Neutrophil (primary cell): Measurements from ENCODE around the gene EIF2S3.

Source experiments
- H3K27ac ChIP-seq: fragments of 200-600 bp; sonication (generic); 2 replicates; pipeline ENCODE4 v1.5.1; 2016; ENCODE audit warnings: mild to moderate bottlenecking, moderate library complexity
- H3K27me3 ChIP-seq: fragments of 200-600 bp; sonication (generic); 2 replicates; pipeline ENCODE4 v1.6.0; 2016; ENCODE audit warnings: mild to moderate bottlenecking
- H3K36me3 ChIP-seq: fragments of 200-600 bp; sonication (generic); 2 replicates; pipeline ENCODE4 v1.5.1; 2017
- H3K4me1 ChIP-seq, 2 experiments: fragments of 200-600 bp in 1 of 2; sonication (generic) in 1 of 2; 1 replicate in 1 of 2; 2 replicates in 1 of 2; pipeline versions ENCODE4 v1.5.1 to v1.6.1; 2013 to 2016; ENCODE audit warnings: low read depth in 1 of 2, low read length in 1 of 2, mild to moderate bottlenecking in 1 of 2, moderate library complexity in 1 of 2; ENCODE audit not compliant: control insufficient read depth in 1 of 2, insufficient read depth in 1 of 2
- H3K4me3 ChIP-seq, 2 experiments: fragments of 200-600 bp in 1 of 2; sonication (generic) in 1 of 2; 1 replicate in 1 of 2; 2 replicates in 1 of 2; pipeline ENCODE4 v1.5.1; 2013 to 2016; ENCODE audit warnings: low read depth in 1 of 2, low read length in 1 of 2, mild to moderate bottlenecking in 1 of 2, moderate library complexity in 1 of 2
- H3K9me3 ChIP-seq: fragments of 200-600 bp; sonication (generic); 2 replicates; pipeline ENCODE4 v1.5.1; 2016
- CTCF ChIP-seq: fragments of 200-600 bp; sonication (generic); IDR thresholded peaks from 2 replicates; pipeline ENCODE4 v1.5.1; 2016; ENCODE audit warnings: antibody characterized with exemption

EIF2S3 gene

GRCh38 chrX:24017674-24018073 lies 37.1 kb upstream of the EIF2S3 start:
- no peaks in the 10 kb centered on the region for H3K9me3 ChIP-seq

GRCh38 chrX:24018809-24019208 lies 35.9 kb upstream of the EIF2S3 start:
- Histone ChIP-seq H3K4me1 (peaks cover 2 to 5% of the 10 kb centered on the region in 2 experiments), H3K27ac (no peak overlapping the region), H3K4me3 (no peak overlapping the region), H3K9me3 (no peaks in the 10 kb centered on the region), H3K36me3 (no peaks in the 10 kb centered on the region), H3K27me3 (no peaks in the 10 kb centered on the region)
- TF ChIP-seq CTCF, result no peak

More at GRCh38 chrX:24017674-24018073, 37.1 kb upstream of the EIF2S3 start:
- H3K27me3 ChIP-seq, result no peaks in the 10 kb centered on the region
- no peak overlapping the region for H3K27ac ChIP-seq
- no peaks in the 10 kb centered on the region for H3K36me3 ChIP-seq
- H3K4me1 ChIP-seq, result no peaks in the 10 kb centered on the region
- TF ChIP-seq CTCF, result no peak
- no peak overlapping the region for H3K4me3 ChIP-seq

- H3K36me3 ChIP-seq, result no peaks in the 10 kb centered on the region
- H3K9me3 ChIP-seq, result no peaks in the 10 kb centered on the region
- no peak for TF ChIP-seq CTCF
- H3K27me3 ChIP-seq, result no peaks in the 10 kb centered on the region
- no peak overlapping the region for H3K4me3 ChIP-seq
- no peak overlapping the region for H3K27ac ChIP-seq
- H3K4me1 ChIP-seq, result peaks cover 7 to 11% of the 10 kb centered on the region in 2 experiments
Measured at GRCh38 chrX:24019448-24019847, 35.3 kb upstream of the EIF2S3 start.

- H3K4me1 ChIP-seq, result peaks cover 7 to 11% of the 10 kb centered on the region in 2 experiments
- H3K27me3 ChIP-seq, result no peaks in the 10 kb centered on the region
- no peak overlapping the region for H3K4me3 ChIP-seq
- H3K36me3 ChIP-seq, result no peaks in the 10 kb centered on the region
- no peaks in the 10 kb centered on the region for H3K9me3 ChIP-seq
- TF ChIP-seq CTCF, result no peak
- H3K27ac ChIP-seq, result no peak overlapping the region
Measured at GRCh38 chrX:24020306-24020876, 34.4 kb upstream of the EIF2S3 start.

GRCh38 chrX:24023544-24023943 lies 31.2 kb upstream of the EIF2S3 start:
- Histone ChIP-seq H3K27ac (no peak overlapping the region), H3K36me3 (no peaks in the 10 kb centered on the region), H3K4me1 (peaks cover 7 to 21% of the 10 kb centered on the region in 2 experiments), H3K27me3 (no peaks in the 10 kb centered on the region), H3K4me3 (peak overlapping the region in 1 of 2 experiments; percentile 73), H3K9me3 (no peaks in the 10 kb centered on the region)
- TF ChIP-seq CTCF, result no peak
